ENCODE measurements around the gene CXADR. TPM values are rescaled to one million over a fixed set of nuclear protein-coding genes. Genes with fewer than 3 reads are reported as not detected.
"Not testable (repeated sequence)": the region's sequence is repeated elsewhere in the genome, so short reads cannot be mapped to it uniquely, and the experiment has no call there.

The CXADR gene
- total RNA-seq, 1 donor from 2014 or later: 24.5 TPM

GRCh38 chr21:17482928-17483327 lies 29.9 kb upstream of the CXADR start:
- Histone ChIP-seq H3K9me3 (replicated peaks) (no peaks in the 10 kb centered on the region), H3K4me1 (no peaks in the 10 kb centered on the region), H3K27ac (replicated peaks) (no peak overlapping the region), H3K36me3 (no peaks in the 10 kb centered on the region), H3K4me3 (no peak overlapping the region), H3K27me3 (ENCODE audit: low read depth) (no peaks in the 10 kb centered on the region)
- DNase-seq: no peak
- intact Hi-C loops (cut with micrococcal nuclease): no loop called here
- no peak for TF ChIP-seq CTCF (IDR thresholded peaks at IDR 0.05; ENCODE audit: borderline replicate concordance)

GRCh38 chr21:17488620-17489019 lies 24.2 kb upstream of the CXADR start:
- no peak for DNase-seq
- H3K36me3 ChIP-seq: no peaks in the 10 kb centered on the region
- TF ChIP-seq CTCF (IDR thresholded peaks at IDR 0.05; ENCODE audit: borderline replicate concordance): no peak
- H3K27ac ChIP-seq (replicated peaks): no peak overlapping the region
- no peak overlapping the region for H3K4me3 ChIP-seq
- H3K4me1 ChIP-seq: no peaks in the 10 kb centered on the region
- H3K27me3 ChIP-seq (ENCODE audit: low read depth): no peaks in the 10 kb centered on the region
- H3K9me3 ChIP-seq (replicated peaks): no peaks in the 10 kb centered on the region
- intact Hi-C loops (cut with micrococcal nuclease): no loop called here

GRCh38 chr21:17489565-17489964 lies 23.3 kb upstream of the CXADR start:
- H3K27ac ChIP-seq (replicated peaks); H3K9me3 ChIP-seq (replicated peaks); H3K27me3 ChIP-seq (ENCODE audit: low read depth); H3K36me3 ChIP-seq; intact Hi-C loops (cut with micrococcal nuclease); DNase-seq; H3K4me1 ChIP-seq; H3K4me3 ChIP-seq: not testable (repeated sequence)

- intact Hi-C loops (cut with micrococcal nuclease): no loop called here
- TF ChIP-seq CTCF (IDR thresholded peaks at IDR 0.05; ENCODE audit: borderline replicate concordance): no peak
- Histone ChIP-seq H3K27me3 (ENCODE audit: low read depth) (no peaks in the 10 kb centered on the region), H3K9me3 (replicated peaks) (no peaks in the 10 kb centered on the region), H3K4me1 (no peaks in the 10 kb centered on the region), H3K36me3 (no peaks in the 10 kb centered on the region), H3K27ac (replicated peaks) (no peak overlapping the region), H3K4me3 (no peak overlapping the region)
- DNase-seq: no peak
These were observed 21.0 kb upstream of the CXADR start for GRCh38 chr21:17491716-17492414.

- no peak for TF ChIP-seq CTCF (IDR thresholded peaks at IDR 0.05; ENCODE audit: borderline replicate concordance)
- no peaks in the 10 kb centered on the region for H3K9me3 ChIP-seq (replicated peaks)
- no peaks in the 10 kb centered on the region for H3K4me1 ChIP-seq
- intact Hi-C loops (cut with micrococcal nuclease): no loop called here
- H3K27me3 ChIP-seq (ENCODE audit: low read depth): no peaks in the 10 kb centered on the region
- H3K27ac ChIP-seq (replicated peaks): no peak overlapping the region
- H3K36me3 ChIP-seq: no peaks in the 10 kb centered on the region
- DNase-seq: no peak
- no peak overlapping the region for H3K4me3 ChIP-seq
These were observed 20.3 kb upstream of the CXADR start for GRCh38 chr21:17492415-17493168.

GRCh38 chr21:17494051-17494450 lies 18.8 kb upstream of the CXADR start:
- Histone ChIP-seq H3K36me3 (no peaks in the 10 kb centered on the region), H3K27ac (replicated peaks) (no peak overlapping the region), H3K27me3 (ENCODE audit: low read depth) (no peaks in the 10 kb centered on the region), H3K9me3 (replicated peaks) (no peaks in the 10 kb centered on the region), H3K4me1 (no peaks in the 10 kb centered on the region), H3K4me3 (no peak overlapping the region)
- no peak for DNase-seq
- TF ChIP-seq CTCF (IDR thresholded peaks at IDR 0.05; ENCODE audit: borderline replicate concordance): no peak
- intact Hi-C loops (cut with micrococcal nuclease): no loop called here
